HG03439 (cell line): ENCODE measurements around the gene TUBB.
A peak's percentile ranks its signal among the peaks of the same experiment; 100 is the strongest.
"Not testable (repeated sequence)": the region's sequence is repeated elsewhere in the genome, so short reads cannot be mapped to it uniquely, and the experiment has no call there.

Experiments used
- ATAC-seq: cut with Tn5 transposase; IDR thresholded peaks from one replicate; pipeline ENCODE4 v1.9.1; 2021; ENCODE audit warnings: mild to moderate bottlenecking, moderate library complexity; ENCODE audit not compliant: unreplicated experiment

Gene TUBB

DNA sequence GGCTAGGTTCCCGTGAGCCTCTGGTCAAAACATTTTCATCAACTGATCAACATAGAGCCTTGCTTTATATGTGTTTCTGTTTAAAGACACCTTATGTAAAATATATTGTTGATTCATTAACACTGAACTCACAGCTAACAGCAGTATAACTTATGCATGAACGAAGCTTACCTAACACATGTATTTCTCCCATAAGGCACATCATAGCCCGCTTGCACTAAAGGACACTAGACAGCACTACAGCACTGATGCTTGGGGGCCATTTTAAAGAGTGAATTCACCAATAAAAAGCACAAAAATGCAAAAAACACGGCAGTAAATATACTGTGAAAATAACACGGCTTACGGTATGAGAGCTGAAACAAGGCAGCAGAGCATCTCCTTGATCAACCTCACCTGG lies 18.4 kb downstream of the TUBB start:
- no peak for ATAC-seq

GRCh38 chr6:30740540-30740870 lies 20.4 kb downstream of the TUBB start:
- no peak for ATAC-seq

GRCh38 chr6:30741063-30741779 lies 21.1 kb downstream of the TUBB start:
- no peak for ATAC-seq

DNA sequence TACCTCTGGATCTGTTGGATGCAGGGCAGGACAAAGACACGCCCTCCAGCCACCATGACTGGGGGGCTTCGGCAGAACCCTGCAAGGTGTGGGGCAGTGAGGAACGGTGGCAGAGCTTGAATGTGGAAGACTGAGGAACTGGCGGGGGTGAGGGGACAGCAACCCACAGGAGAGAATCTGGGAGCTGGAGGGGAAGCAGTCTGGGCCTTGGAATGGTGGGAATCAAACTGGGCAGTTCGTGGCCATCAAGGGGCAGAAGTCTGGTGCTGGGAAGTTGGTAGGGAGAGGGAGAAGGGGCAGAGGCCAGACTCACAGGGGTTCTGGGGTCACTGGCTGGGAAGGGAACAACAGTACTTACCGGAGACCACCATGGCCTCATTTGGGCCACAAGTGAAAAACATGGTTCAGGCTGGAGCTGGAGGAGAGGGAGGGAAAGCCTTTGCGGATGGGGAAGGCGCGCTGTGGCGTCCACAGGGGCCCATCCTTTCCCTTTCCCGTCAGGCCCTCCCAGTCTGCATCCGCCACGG lies 21.7 kb downstream of the TUBB start:
- ATAC-seq, result peak; percentile 6

- peak; percentile 62 for ATAC-seq
These were observed 22.4 kb downstream of the TUBB start, which contains the start of gene FLOT1 for GRCh38 chr6:30742316-30743098. FLOT1 (minus strand) TSS chr6:30742687; CDS start chr6:30742189, 498 bp downstream.

DNA sequence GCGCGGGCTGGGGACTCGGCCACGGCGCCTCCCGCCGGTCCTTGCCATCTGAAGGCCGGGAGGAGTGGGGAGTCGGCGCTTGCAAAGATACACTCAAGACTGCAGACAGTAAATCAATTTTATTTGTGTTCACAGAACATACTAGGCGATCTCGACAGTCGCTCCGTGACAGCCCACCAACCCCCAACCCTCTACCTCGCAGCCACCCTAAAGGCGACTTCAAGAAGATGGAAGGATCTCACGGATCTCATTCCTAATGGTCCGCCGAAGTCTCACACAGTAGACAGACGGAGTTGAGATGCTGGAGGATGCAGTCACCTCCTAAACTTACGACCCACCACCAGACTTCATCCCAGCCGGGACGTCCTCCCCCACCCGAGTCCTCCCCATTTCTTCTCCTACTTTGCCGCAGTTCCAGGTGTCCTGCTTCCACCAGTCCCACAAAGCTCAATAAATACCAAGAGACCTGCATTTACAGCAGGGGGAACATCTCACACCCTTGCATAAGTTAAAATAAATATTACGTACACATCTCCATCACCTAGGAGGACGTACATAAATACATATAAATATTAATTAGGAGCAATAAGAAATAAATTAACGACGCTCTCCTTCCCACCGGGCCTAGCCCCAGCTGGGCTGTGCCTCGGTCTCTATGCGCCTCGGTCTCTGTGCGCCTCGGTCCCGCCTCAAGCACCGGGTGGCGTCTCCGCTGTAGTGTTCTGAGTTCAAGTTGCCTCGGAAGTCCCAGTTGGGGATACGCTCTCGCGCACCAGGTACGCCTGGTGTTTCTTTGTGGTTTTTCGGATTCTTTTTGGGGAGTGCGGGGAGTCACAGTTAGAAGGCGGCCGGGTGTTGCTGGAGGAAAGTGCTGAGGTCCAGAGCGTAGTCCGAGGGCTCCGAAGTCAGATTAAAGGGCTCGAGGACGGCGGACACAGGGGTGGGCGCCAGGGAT lies 23.2 kb downstream of the TUBB start:
- peak; percentile 33 for ATAC-seq

- peak; percentile 29 for ATAC-seq
These were observed 24.1 kb downstream of the TUBB start, which contains the start of gene IER3 for GRCh38 chr6:30744054-30744805. IER3 (minus strand) TSS chr6:30744547; CDS start chr6:30744518, 29 bp downstream.

GRCh38 chr6:30747300-30747687 lies 27.1 kb downstream of the TUBB start:
- no peak for ATAC-seq

GRCh38 chr6:30747902-30748769 lies 28.0 kb downstream of the TUBB start:
- ATAC-seq, result no peak

- ATAC-seq, result no peak
These were observed 28.8 kb downstream of the TUBB start for GRCh38 chr6:30748851-30749540.

- no peak for ATAC-seq
These were observed 29.6 kb downstream of the TUBB start for GRCh38 chr6:30749554-30750378.

DNA sequence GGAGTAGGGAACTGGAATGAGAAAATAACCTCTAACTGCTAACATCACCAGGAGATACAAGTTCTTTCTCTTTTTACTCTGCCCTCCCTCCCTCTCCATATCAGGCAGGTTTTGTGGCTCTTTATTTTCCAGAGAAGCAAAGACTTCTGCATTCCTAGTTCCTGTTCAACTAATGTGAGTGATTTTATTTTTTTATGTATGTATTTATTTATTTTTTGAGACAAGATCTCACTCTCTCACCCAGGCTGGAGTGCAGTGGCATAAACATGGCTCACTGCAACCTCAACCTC lies 30.2 kb downstream of the TUBB start:
- no peak for ATAC-seq

DNA sequence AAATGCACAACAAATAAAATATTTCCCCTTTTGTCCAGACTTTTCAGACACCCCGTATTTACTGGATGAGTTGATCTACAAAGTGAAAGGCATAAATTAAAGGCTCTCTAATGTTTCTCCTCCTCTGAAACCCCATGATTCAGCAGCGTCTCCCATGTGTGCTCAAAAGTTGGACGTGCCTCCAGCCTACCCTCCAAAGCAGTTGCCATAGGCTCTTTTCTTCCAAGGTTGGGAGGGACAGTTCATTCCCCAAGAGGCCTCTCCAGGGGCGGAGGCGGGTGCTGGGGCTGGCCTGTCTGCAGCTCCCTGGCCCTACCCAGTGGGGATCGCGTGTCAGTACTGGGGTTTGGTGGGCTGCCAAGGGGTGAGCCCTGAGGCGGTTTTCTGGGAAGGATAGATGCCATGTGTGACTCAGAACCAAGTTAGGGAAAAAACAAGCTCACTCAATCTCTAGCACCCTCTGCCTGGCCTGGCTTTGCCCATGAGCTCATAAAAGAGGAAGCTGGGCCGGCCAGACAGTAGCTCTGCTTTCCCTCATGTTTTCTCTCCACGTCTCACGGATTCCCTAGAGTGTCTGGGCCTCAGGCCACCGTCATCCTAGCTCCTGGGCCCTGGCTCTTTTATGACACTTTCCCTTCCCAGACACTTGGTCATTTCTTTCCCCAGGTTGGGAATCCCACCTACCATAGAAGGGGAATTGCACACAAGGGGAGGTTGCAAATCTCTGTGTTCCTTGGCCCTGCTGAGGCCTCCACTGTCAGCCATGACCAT lies 32.2 kb downstream of the TUBB start:
- no peak for ATAC-seq

GRCh38 chr6:30754631-30755030 lies 34.5 kb downstream of the TUBB start:
- no peak for ATAC-seq

DNA sequence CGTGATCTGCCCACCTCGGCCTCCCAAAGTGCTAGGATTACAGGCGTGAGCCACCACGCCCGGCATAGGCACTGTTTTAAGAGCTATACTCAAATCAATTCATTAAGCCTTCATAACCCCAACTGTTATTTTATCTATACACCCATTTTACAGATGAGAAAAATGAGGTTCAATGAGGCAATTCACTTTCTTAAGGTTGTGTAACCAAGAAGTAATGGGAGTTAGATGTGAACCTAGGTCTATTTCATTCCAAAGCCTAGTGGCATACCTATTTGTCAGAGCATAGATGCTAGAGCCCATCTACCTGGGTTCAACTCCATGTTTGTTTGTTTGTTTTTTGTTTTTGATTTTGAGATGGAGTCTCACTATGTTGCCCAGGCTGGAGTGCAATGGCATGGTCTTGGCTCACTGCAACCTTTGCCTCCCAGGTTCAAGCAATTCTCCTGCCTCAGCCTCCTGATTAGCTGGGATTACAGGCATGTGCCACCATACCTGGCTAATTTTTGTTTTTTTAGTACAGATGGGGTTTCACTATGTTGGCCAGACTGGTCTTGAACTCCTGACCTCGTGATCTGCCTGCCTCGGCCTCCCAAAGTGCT lies 36.4 kb downstream of the TUBB start:
- ATAC-seq, result not testable (repeated sequence)

DNA sequence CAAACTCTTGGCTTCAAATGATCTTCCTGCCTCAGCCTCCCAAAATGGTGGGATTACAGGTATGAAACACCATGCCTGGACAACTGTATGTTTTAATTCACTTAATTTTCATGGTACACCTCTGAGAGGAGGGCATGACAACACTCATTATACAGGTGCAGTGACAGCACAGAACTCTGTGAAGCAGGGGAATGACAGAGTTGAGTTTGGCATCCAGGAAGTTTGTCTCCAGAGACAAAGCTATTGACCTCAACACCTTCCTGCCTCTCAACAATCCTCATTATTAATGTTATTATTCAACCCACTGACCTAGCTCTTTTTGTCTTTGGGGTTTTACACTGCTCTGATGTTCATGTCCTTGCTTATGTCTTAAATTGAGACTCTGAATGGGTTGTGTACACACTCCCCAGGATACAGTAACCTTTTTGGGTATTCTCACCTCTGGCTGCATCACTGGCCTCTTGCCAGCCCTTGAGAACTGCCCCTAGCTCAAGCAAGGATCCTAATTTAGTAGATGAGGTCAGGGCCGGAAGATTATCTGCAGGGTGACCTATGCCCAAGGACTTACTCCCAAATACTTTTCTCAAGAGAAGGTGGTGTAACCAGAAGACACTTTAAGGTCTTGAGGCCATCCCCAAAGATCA lies 37.2 kb downstream of the TUBB start:
- ATAC-seq, result no peak
